H54 (cell line): ENCODE data around the gene FIGNL1.

ENCODE experiments used
- DNase-seq: peaks from one replicate; pipeline ENCODE4 v3.0.0; 2011; ENCODE audit warnings: low spot score, mixed read lengths; ENCODE audit not compliant: insufficient read length
- FAIRE-seq: peaks from 3 replicates; lab custom pipeline; 2011; peaks lifted over from hg19 to GRCh38; lab: Jason Lieb, UNC
- POLR2A ChIP-seq: IDR thresholded peaks from 2 replicates; pipeline ENCODE4 v1.6.1; 2011; ENCODE audit warnings: low read depth, mild to moderate bottlenecking, low read length

FIGNL1 gene

GRCh38 chr7:50411332-50411731 lies 38.8 kb downstream of the FIGNL1 start:
- no peak for DNase-seq
- FAIRE-seq: no peak
- TF ChIP-seq POLR2A: no peak

- FAIRE-seq: no peak
- TF ChIP-seq POLR2A: no peak
- no peak for DNase-seq
Observed at GRCh38 chr7:50409856-50410745, 40.0 kb downstream of the FIGNL1 start.

- DNase-seq: no peak
- TF ChIP-seq POLR2A: no peak
- FAIRE-seq: no peak
Observed at GRCh38 chr7:50406935-50407334, 43.2 kb downstream of the FIGNL1 start.

- FAIRE-seq: no peak
- no peak for TF ChIP-seq POLR2A
- no peak for DNase-seq
Observed at GRCh38 chr7:50405221-50405620, 44.9 kb downstream of the FIGNL1 start.

GRCh38 chr7:50404392-50404791 lies 45.8 kb downstream of the FIGNL1 start:
- no peak for FAIRE-seq
- TF ChIP-seq POLR2A: no peak
- no peak for DNase-seq

- DNase-seq (no peak), FAIRE-seq (no peak)
Observed at GRCh38 chr7:50400114-50400513, 50.0 kb downstream of the FIGNL1 start.

GRCh38 chr7:50399635-50400034 lies 50.5 kb downstream of the FIGNL1 start:
- TF ChIP-seq POLR2A: no peak
- FAIRE-seq (no peak), DNase-seq (no peak)

More at GRCh38 chr7:50400114-50400513, 50.0 kb downstream of the FIGNL1 start:
- no peak for TF ChIP-seq POLR2A

GRCh38 chr7:50399206-50399605 lies 50.9 kb downstream of the FIGNL1 start:
- no peak for FAIRE-seq
- no peak for TF ChIP-seq POLR2A
- no peak for DNase-seq

GRCh38 chr7:50397971-50398324 lies 52.2 kb downstream of the FIGNL1 start:
- no peak for DNase-seq
- FAIRE-seq: no peak
- TF ChIP-seq POLR2A: no peak

- no peak for FAIRE-seq
- no peak for DNase-seq
Observed at GRCh38 chr7:50397320-50397970, 52.7 kb downstream of the FIGNL1 start.

GRCh38 chr7:50396856-50397255 lies 53.3 kb downstream of the FIGNL1 start:
- FAIRE-seq (no peak), DNase-seq (no peak)

More at GRCh38 chr7:50397320-50397970, 52.7 kb downstream of the FIGNL1 start:
- TF ChIP-seq POLR2A: no peak

GRCh38 chr7:50394315-50394714 lies 55.8 kb downstream of the FIGNL1 start:
- no peak for DNase-seq
- FAIRE-seq: no peak
- TF ChIP-seq POLR2A: no peak

More at GRCh38 chr7:50396856-50397255, 53.3 kb downstream of the FIGNL1 start:
- TF ChIP-seq POLR2A: no peak
